ENCODE results near the gene CEP164. TPM values are rescaled to one million over a fixed set of nuclear protein-coding genes. Genes with fewer than 3 reads are reported as not detected.

Gene CEP164
- total RNA-seq, 1 donor from 2014 or later, result 40.1 TPM

- Mint-ChIP-seq H3K4me3 (ENCODE audit: unreplicated experiment) (no peak overlapping the region), H3K27me3 (ENCODE audit: unreplicated experiment) (peaks cover 30% of the 10 kb centered on the region), H3K27ac (ENCODE audit: unreplicated experiment) (no peak overlapping the region), H3K4me1 (ENCODE audit: unreplicated experiment) (no peaks in the 10 kb centered on the region), H3K36me3 (ENCODE audit: unreplicated experiment) (no peaks in the 10 kb centered on the region), H3K9me3 (ENCODE audit: unreplicated experiment) (no peaks in the 10 kb centered on the region)
- no peak for DNase-seq (ENCODE audit: extremely low spot score, unreplicated experiment)
- TF ChIP-seq CTCF (IDR thresholded peaks at IDR 0.05), result no peak
Measured at GRCh38 chr11:117427356-117427874, 99.8 kb downstream of the CEP164 start.

GRCh38 chr11:117428186-117428855 lies 100.7 kb downstream of the CEP164 start:
- H3K27ac Mint-ChIP-seq (ENCODE audit: unreplicated experiment), result no peak overlapping the region
- H3K4me1 Mint-ChIP-seq (ENCODE audit: unreplicated experiment), result no peaks in the 10 kb centered on the region
- no peaks in the 10 kb centered on the region for H3K36me3 Mint-ChIP-seq (ENCODE audit: unreplicated experiment)
- no peak for DNase-seq (ENCODE audit: extremely low spot score, unreplicated experiment)
- H3K27me3 Mint-ChIP-seq (ENCODE audit: unreplicated experiment), result peaks cover 36% of the 10 kb centered on the region
- H3K9me3 Mint-ChIP-seq (ENCODE audit: unreplicated experiment), result no peaks in the 10 kb centered on the region
- TF ChIP-seq CTCF (IDR thresholded peaks at IDR 0.05), result no peak
- H3K4me3 Mint-ChIP-seq (ENCODE audit: unreplicated experiment), result no peak overlapping the region

GRCh38 chr11:117428856-117429229 lies 101.2 kb downstream of the CEP164 start:
- H3K27me3 Mint-ChIP-seq (ENCODE audit: unreplicated experiment), result peaks cover 33% of the 10 kb centered on the region
- no peaks in the 10 kb centered on the region for H3K36me3 Mint-ChIP-seq (ENCODE audit: unreplicated experiment)
- no peak for DNase-seq (ENCODE audit: extremely low spot score, unreplicated experiment)
- no peak for TF ChIP-seq CTCF (IDR thresholded peaks at IDR 0.05)
- H3K27ac Mint-ChIP-seq (ENCODE audit: unreplicated experiment), result no peak overlapping the region
- H3K4me1 Mint-ChIP-seq (ENCODE audit: unreplicated experiment), result no peaks in the 10 kb centered on the region
- no peak overlapping the region for H3K4me3 Mint-ChIP-seq (ENCODE audit: unreplicated experiment)
- no peaks in the 10 kb centered on the region for H3K9me3 Mint-ChIP-seq (ENCODE audit: unreplicated experiment)

- H3K9me3 Mint-ChIP-seq (ENCODE audit: unreplicated experiment), result no peaks in the 10 kb centered on the region
- H3K4me1 Mint-ChIP-seq (ENCODE audit: unreplicated experiment), result no peaks in the 10 kb centered on the region
- TF ChIP-seq CTCF (IDR thresholded peaks at IDR 0.05), result no peak
- no peak overlapping the region for H3K4me3 Mint-ChIP-seq (ENCODE audit: unreplicated experiment)
- no peak for DNase-seq (ENCODE audit: extremely low spot score, unreplicated experiment)
- H3K27ac Mint-ChIP-seq (ENCODE audit: unreplicated experiment), result no peak overlapping the region
- no peaks in the 10 kb centered on the region for H3K36me3 Mint-ChIP-seq (ENCODE audit: unreplicated experiment)
- H3K27me3 Mint-ChIP-seq (ENCODE audit: unreplicated experiment), result peaks cover 24% of the 10 kb centered on the region
Measured at GRCh38 chr11:117430293-117430955, 102.8 kb downstream of the CEP164 start.

GRCh38 chr11:117431436-117431835 lies 103.8 kb downstream of the CEP164 start:
- Mint-ChIP-seq H3K27me3 (ENCODE audit: unreplicated experiment) (peaks cover 27% of the 10 kb centered on the region), H3K9me3 (ENCODE audit: unreplicated experiment) (no peaks in the 10 kb centered on the region), H3K27ac (ENCODE audit: unreplicated experiment) (no peak overlapping the region), H3K4me3 (ENCODE audit: unreplicated experiment) (no peak overlapping the region), H3K36me3 (ENCODE audit: unreplicated experiment) (no peaks in the 10 kb centered on the region), H3K4me1 (ENCODE audit: unreplicated experiment) (no peaks in the 10 kb centered on the region)
- no peak for DNase-seq (ENCODE audit: extremely low spot score, unreplicated experiment)
- TF ChIP-seq CTCF (IDR thresholded peaks at IDR 0.05), result no peak
